PC-3 (cell line): Measurements from ENCODE around the gene TRIM68. TPM values are rescaled to one million over a fixed set of nuclear protein-coding genes. Genes with fewer than 3 reads are reported as not detected.

ENCODE experiments used
- ATAC-seq: fragments of 200-7000 bp; cut with Tn5 transposase; 2 replicates; pipeline ENCODE4 v1.9.1; 2020; ENCODE audit warnings: mild to moderate bottlenecking, moderate library complexity
- BruUV-seq: library from RNA; stranded (reverse); fragments of 400-500 nt; replicated peaks from 2 replicates; lab custom pipeline; 2021; lab: Mats Ljungman, UMichigan
- CTCF ChIA-PET: fragments of 300-600 bp; sonication (Branson Sonifier 250); formaldehyde crosslinking; loops from one replicate; lab custom pipeline; 2022; ENCODE audit warnings: antibody characterized with exemption; lab: Charles Lee
- POLR2A ChIA-PET: fragments of 300-600 bp; sonication (Branson Sonifier 250); formaldehyde crosslinking; loops from one replicate; lab custom pipeline; 2022; ENCODE audit warnings: antibody characterized with exemption; ENCODE audit not compliant: unreplicated experiment; lab: Charles Lee
- DNase-seq: peaks from one replicate; pipeline ENCODE4 v3.0.0-alpha.2; 2015
- H2AFZ ChIP-seq: fragments of 300-600 bp; sonication (generic); 2 replicates; pipeline ENCODE4 v1.6.0; 2016; ENCODE audit warnings: antibody characterized with exemption, low read length
- H3F3A ChIP-seq: fragments of 300-600 bp; sonication (generic); one replicate; pipeline ENCODE4 v1.6.0; 2017; ENCODE audit warnings: antibody characterized with exemption, low read length, control low read depth, mild to moderate bottlenecking; ENCODE audit not compliant: unreplicated experiment
- H3K27ac ChIP-seq: fragments of 300-600 bp; sonication (generic); 2 replicates; pipeline ENCODE4 v1.5.1; 2016; ENCODE audit warnings: mild to moderate bottlenecking, low read length
- H3K27me3 ChIP-seq: fragments of 300-600 bp; sonication (generic); 2 replicates; pipeline ENCODE4 v1.6.1; 2016; ENCODE audit warnings: low read length, mixed read lengths
- H3K36me3 ChIP-seq: fragments of 300-600 bp; sonication (generic); 2 replicates; pipeline ENCODE4 v1.6.1; 2016; ENCODE audit warnings: low read depth, mixed run types, low read length, mixed read lengths
- H3K4me1 ChIP-seq: fragments of 300-600 bp; sonication (generic); 2 replicates; pipeline ENCODE4 v1.5.1; 2016; ENCODE audit warnings: low read length; ENCODE audit not compliant: insufficient read depth
- H3K4me2 ChIP-seq: fragments of 300-600 bp; sonication (generic); 2 replicates; pipeline ENCODE4 v1.6.0; 2016; ENCODE audit warnings: low read length
- H3K4me3 ChIP-seq: fragments of 300-600 bp; sonication (generic); 2 replicates; pipeline ENCODE4 v1.5.1; 2016; ENCODE audit warnings: mild to moderate bottlenecking, low read length, mixed read lengths
- H3K79me2 ChIP-seq: fragments of 300-600 bp; sonication (generic); 2 replicates; pipeline ENCODE4 v1.6.1; 2017; ENCODE audit warnings: low read length, mixed read lengths
- H3K9ac ChIP-seq: fragments of 300-600 bp; sonication (generic); 2 replicates; pipeline ENCODE4 v1.6.0; 2016; ENCODE audit warnings: mild to moderate bottlenecking, low read length
- H3K9me2 ChIP-seq: fragments of 300-600 bp; sonication (generic); replicated peaks from 2 replicates; pipeline ENCODE4 v1.6.1; 2016; ENCODE audit warnings: mixed run types, low read length, mixed read lengths
- H3K9me3 ChIP-seq: fragments of 300-600 bp; sonication (generic); 2 replicates; pipeline ENCODE4 v1.6.1; 2016; ENCODE audit warnings: low read length, mixed read lengths
- H4K20me1 ChIP-seq: fragments of 300-600 bp; sonication (generic); 2 replicates; pipeline ENCODE4 v1.6.1; 2016; ENCODE audit warnings: low read length, mixed read lengths
- CTCF ChIP-seq: fragments of 300-600 bp; sonication (generic); conservative IDR thresholded peaks from 2 replicates; pipeline ENCODE4 v1.5.1; 2017; ENCODE audit warnings: antibody characterized with exemption, low read depth, mild to moderate bottlenecking, low read length
- EZH2 ChIP-seq: fragments of 300-600 bp; sonication (generic); IDR thresholded peaks from one replicate; pipeline ENCODE4 v1.6.1; 2017; ENCODE audit warnings: antibody characterized with exemption, mild to moderate bottlenecking, low read length; ENCODE audit not compliant: unreplicated experiment
- EZH2phosphoT487 ChIP-seq: fragments of 300-600 bp; sonication (generic); IDR thresholded peaks from 2 replicates; pipeline ENCODE4 v1.6.1; 2018; ENCODE audit warnings: mild to moderate bottlenecking, antibody characterized with exemption, low read length, borderline replicate concordance
- intact Hi-C: fragments of 100-400 bp; cut with micrococcal nuclease; formaldehyde crosslinking; loops from 2 replicates; pipeline ENCODE4 v1.9.0; 2023
- total RNA-seq: library from RNA; depleted of rRNA; stranded (reverse); fragments of >200 nt; gene quantifications from 2 replicates; pipeline ENCODE4 v1.2.3, GENCODE V29; 2014

TRIM68 gene
- total RNA-seq, 1 experiment from 2014 or later: 6.1 TPM

DNA sequence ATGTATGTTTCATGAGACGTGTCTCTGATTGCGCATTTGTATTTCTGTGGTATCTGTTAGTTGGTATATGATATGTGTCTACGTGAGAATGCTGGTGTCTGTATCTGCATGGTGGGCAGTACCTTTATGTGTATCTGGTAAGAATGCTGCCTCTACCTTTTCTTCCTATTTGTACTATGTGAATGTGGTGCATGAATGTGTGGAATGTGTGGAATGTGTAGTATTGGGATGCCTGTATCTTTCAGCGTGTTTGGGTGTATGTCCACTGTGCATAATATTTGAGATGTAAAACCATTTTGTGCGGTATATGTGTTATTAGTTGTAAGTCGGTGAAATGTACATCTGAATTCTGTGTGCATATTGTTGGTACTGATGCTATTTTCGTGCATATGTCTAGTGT lies 33.5 kb upstream of the TRIM68 start:
- Histone ChIP-seq H3K27ac (no peak overlapping the region), H3K9me3 (no peaks in the 10 kb centered on the region), H3K36me3 (no peaks in the 10 kb centered on the region), H3K27me3 (peaks cover 4% of the 10 kb centered on the region; the same call in 1 of the 2 replicates), H2AFZ (no peak overlapping the region), H4K20me1 (no peaks in the 10 kb centered on the region), H3K9ac (no peak overlapping the region), H3K79me2 (no peaks in the 10 kb centered on the region), H3F3A (no peaks in the 10 kb centered on the region), H3K9me2 (no peaks in the 10 kb centered on the region), H3K4me1 (no peaks in the 10 kb centered on the region), H3K4me2 (no peak overlapping the region), H3K4me3 (no peak overlapping the region)
- ChIA-PET POLR2A (no interaction called here), CTCF (no interaction called here)
- no TSS peak for BruUV-seq
- no peak for DNase-seq
- no peak for TF ChIP-seq CTCF
- no peak for TF ChIP-seq EZH2
- no peak for TF ChIP-seq EZH2phosphoT487
- intact Hi-C loops: no loop called here
- no peak for ATAC-seq

- Histone ChIP-seq H3K36me3 (no peaks in the 10 kb centered on the region), H3K27ac (no peak overlapping the region), H3K4me2 (no peak overlapping the region), H3K79me2 (no peaks in the 10 kb centered on the region), H3K9ac (no peak overlapping the region), H3K4me1 (no peaks in the 10 kb centered on the region), H3K27me3 (no peaks in the 10 kb centered on the region; the same call in 1 of the 2 replicates), H3K9me2 (no peaks in the 10 kb centered on the region), H3K9me3 (no peaks in the 10 kb centered on the region), H3F3A (no peaks in the 10 kb centered on the region), H4K20me1 (no peaks in the 10 kb centered on the region), H3K4me3 (no peak overlapping the region), H2AFZ (no peak overlapping the region)
- TF ChIP-seq CTCF: no peak
- no peak for TF ChIP-seq EZH2
- TF ChIP-seq EZH2phosphoT487: no peak
- CTCF ChIA-PET: no interaction called here
- intact Hi-C loops: no loop called here
- no TSS peak for BruUV-seq
- DNase-seq (no peak), ATAC-seq (no peak)
- POLR2A ChIA-PET: no interaction called here
These were observed 31.9 kb upstream of the TRIM68 start for GRCh38 chr11:4639931-4640330.

DNA sequence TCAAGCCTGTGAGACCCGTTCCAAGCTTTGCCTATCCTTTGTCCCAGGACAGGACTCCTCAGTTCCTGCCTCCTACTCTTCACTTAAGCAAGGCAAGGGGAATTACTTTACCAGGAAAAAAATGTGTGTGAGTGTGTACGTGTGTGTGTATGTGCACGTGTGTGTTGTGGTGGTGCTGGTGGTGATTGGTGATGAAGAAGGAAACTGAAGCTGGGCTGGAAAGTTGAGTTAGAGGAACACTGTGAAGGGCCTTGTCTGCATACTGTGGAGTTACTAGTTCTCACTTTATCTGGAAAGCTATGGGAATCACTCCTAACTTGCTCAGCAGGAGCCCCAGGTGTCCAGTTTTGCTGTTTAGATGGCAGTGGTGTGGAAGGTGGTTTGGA lies 29.6 kb upstream of the TRIM68 start:
- no peak overlapping the region for H2AFZ ChIP-seq
- no peak overlapping the region for H3K27ac ChIP-seq
- H4K20me1 ChIP-seq: no peaks in the 10 kb centered on the region
- no peaks in the 10 kb centered on the region for H3F3A ChIP-seq
- no peaks in the 10 kb centered on the region for H3K79me2 ChIP-seq
- H3K36me3 ChIP-seq: no peaks in the 10 kb centered on the region
- CTCF ChIA-PET: no interaction called here
- no peaks in the 10 kb centered on the region for H3K9me3 ChIP-seq
- no peaks in the 10 kb centered on the region for H3K4me1 ChIP-seq
- no peak overlapping the region for H3K4me3 ChIP-seq
- no TSS peak for BruUV-seq
- no peak overlapping the region for H3K4me2 ChIP-seq
- H3K27me3 ChIP-seq: no peaks in the 10 kb centered on the region; the same call in 1 of the 2 replicates
- DNase-seq (no peak), ATAC-seq (no peak)
- H3K9ac ChIP-seq: no peak overlapping the region
- POLR2A ChIA-PET: no interaction called here
- no peaks in the 10 kb centered on the region for H3K9me2 ChIP-seq
- TF ChIP-seq EZH2phosphoT487: no peak
- TF ChIP-seq CTCF: no peak
- TF ChIP-seq EZH2: no peak
- intact Hi-C loops: loop anchor here (1.0 kb wide), 1 partner anchor 367 kb away; no protein-coding TSS in a partner anchor
